NOMO-1 treated with dmso at 0.1 percent for 144 hours (cell line): ENCODE results near the gene TOM1L2.

Experiments used
- DNase-seq: peaks from one replicate; lab custom pipeline; 2025; ENCODE audit not compliant: unreplicated experiment; lab: John Stamatoyannopoulos, UW

Gene TOM1L2

GRCh38 chr17:17823433-17824118 is 148.6 kb downstream of the TOM1L2 start:
- DNase-seq, result peak; percentile 93

- DNase-seq, result no peak
Observed at GRCh38 chr17:17822616-17823015, 149.6 kb downstream of the TOM1L2 start.

- DNase-seq, result no peak
Observed at GRCh38 chr17:17822189-17822588, 150.0 kb downstream of the TOM1L2 start.

- no peak for DNase-seq
Observed at GRCh38 chr17:17820463-17821158, 151.6 kb downstream of the TOM1L2 start.

- no peak for DNase-seq
Observed at GRCh38 chr17:17820046-17820445, 152.2 kb downstream of the TOM1L2 start.

GRCh38 chr17:17819561-17819995 is 152.6 kb downstream of the TOM1L2 start:
- DNase-seq, result no peak

GRCh38 chr17:17819111-17819510 is 153.1 kb downstream of the TOM1L2 start:
- no peak for DNase-seq

GRCh38 chr17:17818088-17818526 is 154.1 kb downstream of the TOM1L2 start:
- DNase-seq, result no peak

GRCh38 chr17:17817552-17817947 is 154.7 kb downstream of the TOM1L2 start:
- DNase-seq, result no peak

GRCh38 chr17:17816831-17817551 is 155.2 kb downstream of the TOM1L2 start:
- no peak for DNase-seq

- no peak for DNase-seq
Observed at GRCh38 chr17:17816240-17816814, 155.9 kb downstream of the TOM1L2 start.

- DNase-seq, result no peak
Observed at GRCh38 chr17:17815436-17816200, 156.6 kb downstream of the TOM1L2 start.

- no peak for DNase-seq
Observed at GRCh38 chr17:17815062-17815406, 157.2 kb downstream of the TOM1L2 start.

- no peak for DNase-seq
Observed at GRCh38 chr17:17814162-17815061, 157.8 kb downstream of the TOM1L2 start.

- no peak for DNase-seq
Observed at GRCh38 chr17:17813725-17814095, 158.5 kb downstream of the TOM1L2 start.

- no peak for DNase-seq
Observed at GRCh38 chr17:17813055-17813724, 159.0 kb downstream of the TOM1L2 start.

- no peak for DNase-seq
Observed at GRCh38 chr17:17812211-17813054, 159.8 kb downstream of the TOM1L2 start.

GRCh38 chr17:17811381-17812210 is 160.6 kb downstream of the TOM1L2 start:
- no peak for DNase-seq
